Neural cell (in vitro differentiated cells): ENCODE data around the gene FNDC3A. TPM values are rescaled to one million over a fixed set of nuclear protein-coding genes. Genes with fewer than 3 reads are reported as not detected.

Experiments
- H2AFZ ChIP-seq: fragments of 200-600, 300-800 bp; sonication (generic), shearing (Covaris generic); 2 replicates; pipeline ENCODE4 v1.6.0; 2014; ENCODE audit warnings: low read depth, mild to moderate bottlenecking, antibody characterized with exemption, low read length, moderate library complexity
- H3F3A ChIP-seq: fragments of 200-600 bp; shearing (Covaris generic); 2 replicates; pipeline ENCODE4 v1.6.1; 2016; ENCODE audit warnings: mild to moderate bottlenecking, moderate library complexity, mixed read lengths, antibody characterized with exemption, low read length; ENCODE audit not compliant: insufficient read depth, poor library complexity, severe bottlenecking
- H3K27ac ChIP-seq: fragments of 200-600, 300-800 bp; sonication (generic), shearing (Covaris generic); 2 replicates; pipeline ENCODE4 v1.5.1; 2014; ENCODE audit warnings: mild to moderate bottlenecking, low read length, moderate library complexity
- H3K27me3 ChIP-seq: fragments of 300-800, 200-600 bp; sonication (generic), shearing (Covaris generic); 2 replicates; pipeline ENCODE4 v1.6.0; 2014; ENCODE audit warnings: mild to moderate bottlenecking, low read depth, low read length, moderate library complexity; ENCODE audit not compliant: insufficient read depth
- H3K36me3 ChIP-seq: fragments of 300-800, 200-600 bp; sonication (generic), shearing (Covaris generic); 2 replicates; pipeline ENCODE4 v1.5.1; 2014; ENCODE audit warnings: mild to moderate bottlenecking, antibody characterized with exemption, low read length, moderate library complexity; ENCODE audit not compliant: insufficient read depth
- H3K4me2 ChIP-seq: fragments of 300-800, 200-600 bp; sonication (generic), shearing (Covaris generic); 2 replicates; pipeline ENCODE4 v1.6.0; 2014; ENCODE audit warnings: mild to moderate bottlenecking, low read length
- H3K4me3 ChIP-seq: fragments of 300-800, 200-600 bp; sonication (generic), shearing (Covaris generic); 2 replicates; pipeline ENCODE4 v1.5.1; 2014; ENCODE audit warnings: mild to moderate bottlenecking, low read length, moderate library complexity
- H3K79me2 ChIP-seq: fragments of 200-600 bp; shearing (Covaris generic); replicated peaks from 2 replicates; pipeline ENCODE4 v1.6.0; 2014; ENCODE audit warnings: mild to moderate bottlenecking, low read length, moderate library complexity; ENCODE audit not compliant: insufficient read depth
- H3K9ac ChIP-seq: fragments of 300-800, 200-600 bp; sonication (generic), shearing (Covaris generic); 2 replicates; pipeline ENCODE4 v1.6.1; 2016; ENCODE audit warnings: mild to moderate bottlenecking, low read length, mixed read lengths
- H3K9me2 ChIP-seq: fragments of 200-600 bp; shearing (Covaris generic); 2 replicates; pipeline ENCODE4 v1.6.1; 2016; ENCODE audit warnings: mild to moderate bottlenecking, low read length, mixed read lengths; ENCODE audit not compliant: insufficient read depth
- H3K9me3 ChIP-seq: fragments of 200-600, 300-800 bp; sonication (generic), shearing (Covaris generic); 2 replicates; pipeline ENCODE4 v1.6.1; 2016; ENCODE audit warnings: mild to moderate bottlenecking, mixed run types, low read length, moderate library complexity, mixed read lengths
- H4K20me1 ChIP-seq: fragments of 200-600 bp; shearing (Covaris generic); 2 replicates; pipeline ENCODE4 v1.6.1; 2016; ENCODE audit warnings: mild to moderate bottlenecking, mixed run types; ENCODE audit not compliant: insufficient read depth
- EP300 ChIP-seq: fragments of 450-650 bp; conservative IDR thresholded peaks from 2 replicates; pipeline ENCODE4 v1.6.1; 2014; ENCODE audit warnings: antibody characterized with exemption, mild to moderate bottlenecking, moderate library complexity; ENCODE audit not compliant: poor library complexity, severe bottlenecking
- EZH2 ChIP-seq: fragments of 200-600, 300-800 bp; shearing (Covaris generic), sonication (generic); IDR thresholded peaks from 2 replicates; pipeline ENCODE4 v1.6.1; 2014; ENCODE audit warnings: antibody characterized with exemption, low read length, borderline replicate concordance, mild to moderate bottlenecking; ENCODE audit not compliant: insufficient read depth, poor library complexity, severe bottlenecking
- MXI1 ChIP-seq: fragments of 450-650 bp; conservative IDR thresholded peaks from 2 replicates; pipeline ENCODE4 v1.6.1; 2014; ENCODE audit warnings: antibody characterized with exemption, mild to moderate bottlenecking; ENCODE audit not compliant: poor library complexity, severe bottlenecking
- POLR2AphosphoS5 ChIP-seq: IDR thresholded peaks from 2 replicates; pipeline ENCODE4 v1.6.1; 2012
- RAD21 ChIP-seq: fragments of 450-650 bp; conservative IDR thresholded peaks from 2 replicates; pipeline ENCODE4 v1.6.1; 2014; ENCODE audit warnings: antibody characterized with exemption, mild to moderate bottlenecking, moderate library complexity
- SMC3 ChIP-seq: fragments of 450-650 bp; conservative IDR thresholded peaks from 2 replicates; pipeline ENCODE4 v1.6.1; 2014; ENCODE audit warnings: antibody characterized with exemption, mild to moderate bottlenecking, moderate library complexity; ENCODE audit not compliant: poor library complexity
- TAF1 ChIP-seq: IDR thresholded peaks from 2 replicates; pipeline ENCODE4 v1.6.1; 2012; ENCODE audit warnings: low read depth
- polyA plus RNA-seq: library from polyadenylated mRNA; depleted of rRNA; stranded (reverse); fragments of >200 nt; gene quantifications from 2 replicates; pipeline ENCODE4 v1.2.3, GENCODE V29; 2014
- TF ChIP-seq, protein P1 (sequence below): fragments of 450-650 bp; IDR thresholded peaks from 2 replicates; pipeline ENCODE4 v1.5.1; 2014; ENCODE audit warnings: antibody characterized with exemption, mild to moderate bottlenecking, moderate library complexity; ENCODE audit not compliant: poor library complexity, severe bottlenecking
- TF ChIP-seq, protein P2 (sequence below): IDR thresholded peaks from 2 replicates; pipeline ENCODE4 v1.6.1; 2012; ENCODE audit warnings: borderline replicate concordance

FNDC3A gene
- polyA plus RNA-seq, 1 donor from 2014 or later: 83.8 TPM

DNA sequence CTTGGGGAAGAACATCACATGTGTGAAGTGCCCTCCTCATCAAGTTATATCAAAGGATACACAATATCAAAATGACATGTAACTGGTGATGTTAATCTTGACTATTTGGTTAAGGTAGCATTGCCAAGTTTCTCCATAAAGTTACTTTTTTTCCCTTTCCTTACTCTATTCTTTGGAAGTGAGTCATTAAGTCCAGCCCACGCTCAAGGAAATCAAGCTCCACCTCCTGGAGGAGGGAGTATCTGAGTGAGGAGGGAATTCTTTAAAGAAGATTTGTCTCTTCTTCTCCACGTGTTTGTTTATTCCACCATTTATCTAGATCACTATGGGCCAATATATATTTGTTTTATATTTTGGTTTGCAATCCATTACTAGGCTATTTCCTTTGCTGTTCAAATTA lies 33.6 kb upstream of the FNDC3A start:
- Histone ChIP-seq H3K9ac (no peak overlapping the region), H3K27me3 (no peaks in the 10 kb centered on the region), H3K9me3 (no peaks in the 10 kb centered on the region), H3K4me3 (no peak overlapping the region), H3K9me2 (no peaks in the 10 kb centered on the region), H3K36me3 (no peaks in the 10 kb centered on the region), H3F3A (no peaks in the 10 kb centered on the region), H3K79me2 (no peaks in the 10 kb centered on the region), H3K27ac (no peak overlapping the region), H4K20me1 (no peaks in the 10 kb centered on the region), H3K4me2 (no peak overlapping the region), H2AFZ (no peak overlapping the region)
- TF ChIP-seq, protein P1, sequence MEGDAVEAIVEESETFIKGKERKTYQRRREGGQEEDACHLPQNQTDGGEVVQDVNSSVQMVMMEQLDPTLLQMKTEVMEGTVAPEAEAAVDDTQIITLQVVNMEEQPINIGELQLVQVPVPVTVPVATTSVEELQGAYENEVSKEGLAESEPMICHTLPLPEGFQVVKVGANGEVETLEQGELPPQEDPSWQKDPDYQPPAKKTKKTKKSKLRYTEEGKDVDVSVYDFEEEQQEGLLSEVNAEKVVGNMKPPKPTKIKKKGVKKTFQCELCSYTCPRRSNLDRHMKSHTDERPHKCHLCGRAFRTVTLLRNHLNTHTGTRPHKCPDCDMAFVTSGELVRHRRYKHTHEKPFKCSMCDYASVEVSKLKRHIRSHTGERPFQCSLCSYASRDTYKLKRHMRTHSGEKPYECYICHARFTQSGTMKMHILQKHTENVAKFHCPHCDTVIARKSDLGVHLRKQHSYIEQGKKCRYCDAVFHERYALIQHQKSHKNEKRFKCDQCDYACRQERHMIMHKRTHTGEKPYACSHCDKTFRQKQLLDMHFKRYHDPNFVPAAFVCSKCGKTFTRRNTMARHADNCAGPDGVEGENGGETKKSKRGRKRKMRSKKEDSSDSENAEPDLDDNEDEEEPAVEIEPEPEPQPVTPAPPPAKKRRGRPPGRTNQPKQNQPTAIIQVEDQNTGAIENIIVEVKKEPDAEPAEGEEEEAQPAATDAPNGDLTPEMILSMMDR: no peak
- TF ChIP-seq SMC3 (no peak), EZH2 (no peak), MXI1 (no peak), RAD21 (no peak), POLR2AphosphoS5 (no peak), EP300 (no peak), TAF1 (no peak)
- TF ChIP-seq, protein P2, sequence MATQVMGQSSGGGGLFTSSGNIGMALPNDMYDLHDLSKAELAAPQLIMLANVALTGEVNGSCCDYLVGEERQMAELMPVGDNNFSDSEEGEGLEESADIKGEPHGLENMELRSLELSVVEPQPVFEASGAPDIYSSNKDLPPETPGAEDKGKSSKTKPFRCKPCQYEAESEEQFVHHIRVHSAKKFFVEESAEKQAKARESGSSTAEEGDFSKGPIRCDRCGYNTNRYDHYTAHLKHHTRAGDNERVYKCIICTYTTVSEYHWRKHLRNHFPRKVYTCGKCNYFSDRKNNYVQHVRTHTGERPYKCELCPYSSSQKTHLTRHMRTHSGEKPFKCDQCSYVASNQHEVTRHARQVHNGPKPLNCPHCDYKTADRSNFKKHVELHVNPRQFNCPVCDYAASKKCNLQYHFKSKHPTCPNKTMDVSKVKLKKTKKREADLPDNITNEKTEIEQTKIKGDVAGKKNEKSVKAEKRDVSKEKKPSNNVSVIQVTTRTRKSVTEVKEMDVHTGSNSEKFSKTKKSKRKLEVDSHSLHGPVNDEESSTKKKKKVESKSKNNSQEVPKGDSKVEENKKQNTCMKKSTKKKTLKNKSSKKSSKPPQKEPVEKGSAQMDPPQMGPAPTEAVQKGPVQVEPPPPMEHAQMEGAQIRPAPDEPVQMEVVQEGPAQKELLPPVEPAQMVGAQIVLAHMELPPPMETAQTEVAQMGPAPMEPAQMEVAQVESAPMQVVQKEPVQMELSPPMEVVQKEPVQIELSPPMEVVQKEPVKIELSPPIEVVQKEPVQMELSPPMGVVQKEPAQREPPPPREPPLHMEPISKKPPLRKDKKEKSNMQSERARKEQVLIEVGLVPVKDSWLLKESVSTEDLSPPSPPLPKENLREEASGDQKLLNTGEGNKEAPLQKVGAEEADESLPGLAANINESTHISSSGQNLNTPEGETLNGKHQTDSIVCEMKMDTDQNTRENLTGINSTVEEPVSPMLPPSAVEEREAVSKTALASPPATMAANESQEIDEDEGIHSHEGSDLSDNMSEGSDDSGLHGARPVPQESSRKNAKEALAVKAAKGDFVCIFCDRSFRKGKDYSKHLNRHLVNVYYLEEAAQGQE: no peak

DNA sequence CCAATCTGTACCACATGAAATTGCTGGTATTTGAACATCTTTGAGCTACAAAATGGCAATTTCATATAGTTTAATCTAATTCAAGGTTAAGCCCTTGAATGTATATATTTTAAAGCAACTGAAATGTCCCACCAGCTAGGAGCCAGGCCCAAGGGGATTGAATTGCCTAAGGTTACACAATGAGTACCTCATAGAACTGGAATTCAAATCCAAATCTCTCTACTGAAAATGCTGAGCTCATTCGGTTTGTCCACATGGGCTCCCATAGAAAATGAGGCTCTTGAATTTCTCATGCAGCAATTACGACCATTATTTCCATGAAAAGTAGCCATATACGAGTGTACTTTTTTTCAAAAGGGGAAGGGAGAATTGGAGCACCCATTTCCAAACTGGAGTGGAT lies 31.5 kb upstream of the FNDC3A start:
- no peak overlapping the region for H3K4me3 ChIP-seq
- no peaks in the 10 kb centered on the region for H3F3A ChIP-seq
- no peaks in the 10 kb centered on the region for H3K9me3 ChIP-seq
- no peak overlapping the region for H3K27ac ChIP-seq
- H3K79me2 ChIP-seq: no peaks in the 10 kb centered on the region
- no peak for TF ChIP-seq POLR2AphosphoS5
- TF ChIP-seq EZH2: no peak
- TF ChIP-seq SMC3: no peak
- TF ChIP-seq, protein P1: no peak
- TF ChIP-seq MXI1: no peak
- TF ChIP-seq RAD21: no peak
- TF ChIP-seq TAF1: no peak
- no peak for TF ChIP-seq EP300
- TF ChIP-seq, protein P2: no peak
- no peak overlapping the region for H3K9ac ChIP-seq
- no peak overlapping the region for H3K4me2 ChIP-seq
- H4K20me1 ChIP-seq: no peaks in the 10 kb centered on the region
- no peaks in the 10 kb centered on the region for H3K27me3 ChIP-seq
- H3K36me3 ChIP-seq: no peaks in the 10 kb centered on the region
- no peaks in the 10 kb centered on the region for H3K9me2 ChIP-seq
- no peak overlapping the region for H2AFZ ChIP-seq
